Panc1 (cell line): ENCODE measurements around the gene PARM1. TPM values are rescaled to one million over a fixed set of nuclear protein-coding genes. Genes with fewer than 3 reads are reported as not detected.

Experiments
- ATAC-seq: fragments of 200-7000 bp; cut with Tn5 transposase; 2 replicates; pipeline ENCODE4 v1.9.1; 2020; ENCODE audit warnings: mild to moderate bottlenecking, moderate library complexity
- BruUV-seq: library from RNA; stranded (reverse); fragments of 400-500 nt; replicated peaks from 2 replicates; lab custom pipeline; 2021; lab: Mats Ljungman, UMichigan
- CTCF ChIA-PET: fragments of 300-600 bp; sonication (Branson Sonifier 250); formaldehyde crosslinking; loops from one replicate; lab custom pipeline; 2022; ENCODE audit warnings: antibody characterized with exemption; lab: Charles Lee
- POLR2A ChIA-PET: fragments of 300-600 bp; sonication (Branson Sonifier 250); formaldehyde crosslinking; loops from one replicate; lab custom pipeline; 2022; ENCODE audit warnings: antibody characterized with exemption; lab: Charles Lee
- DNase-seq: peaks from one replicate; pipeline ENCODE4 v3.0.0-alpha.2; 2010; ENCODE audit warnings: low read depth, low spot score
- H3K27ac ChIP-seq: 2 replicates; pipeline ENCODE4 v1.5.1; 2011; ENCODE audit warnings: mild to moderate bottlenecking, low read length, inconsistent platforms
- H3K27me3 ChIP-seq: fragments of 200-500 bp; sonication (Bioruptor generic); 2 replicates; pipeline ENCODE4 v1.6.0; 2014; ENCODE audit warnings: low read length, inconsistent platforms; ENCODE audit not compliant: control insufficient read depth, insufficient read depth
- H3K36me3 ChIP-seq: fragments of 200-500 bp; sonication (Bioruptor generic); 2 replicates; pipeline ENCODE4 v1.5.1; 2014; ENCODE audit warnings: inconsistent platforms, mild to moderate bottlenecking, low read length, moderate library complexity; ENCODE audit not compliant: control insufficient read depth, insufficient read depth
- H3K4me1 ChIP-seq: 2 replicates; pipeline ENCODE4 v1.5.1; 2011; ENCODE audit warnings: inconsistent platforms, mild to moderate bottlenecking, low read length, moderate library complexity; ENCODE audit not compliant: control insufficient read depth, insufficient read depth
- H3K4me3 ChIP-seq, 2 experiments: 2 replicates each; pipeline ENCODE4 v1.5.1; 2011 to 2012; ENCODE audit warnings: low read depth in 2 of 2, low read length in 2 of 2, mild to moderate bottlenecking in 2 of 2, inconsistent platforms in 1 of 2, moderate library complexity in 1 of 2
- H3K9me3 ChIP-seq: fragments of 200-500 bp; sonication (Bioruptor generic); 2 replicates; pipeline ENCODE4 v1.5.1; 2014; ENCODE audit warnings: low read depth, mild to moderate bottlenecking, inconsistent platforms, low read length, moderate library complexity; ENCODE audit not compliant: control insufficient read depth, insufficient read depth
- CTCF ChIP-seq: fragments of 450-650 bp; IDR thresholded peaks from 2 replicates; pipeline ENCODE4 v1.5.1; 2017; ENCODE audit warnings: mild to moderate bottlenecking
- POLR2AphosphoS5 ChIP-seq: IDR thresholded peaks from 2 replicates; pipeline ENCODE4 v1.6.1; 2012; ENCODE audit warnings: mild to moderate bottlenecking, low read depth, low read length, moderate library complexity
- REST ChIP-seq, 2 experiments: IDR thresholded peaks; 2 replicates each; pipeline ENCODE4 v1.6.1; 2011 to 2012; ENCODE audit warnings: low read depth in 2 of 2, control low read depth in 1 of 2, low read length in 1 of 2, mild to moderate bottlenecking in 1 of 2, moderate library complexity in 1 of 2; ENCODE audit not compliant: insufficient read depth in 1 of 2
- SIN3A ChIP-seq: IDR thresholded peaks from 2 replicates; pipeline ENCODE4 v1.6.1; 2012; ENCODE audit warnings: low read depth, mild to moderate bottlenecking, low read length, moderate library complexity, borderline replicate concordance; ENCODE audit not compliant: insufficient read depth
- TCF7L2 ChIP-seq: IDR thresholded peaks from 2 replicates; pipeline ENCODE4 v1.6.1; 2011; ENCODE audit warnings: mild to moderate bottlenecking, low read depth, low read length, inconsistent platforms
- in situ Hi-C: cut with HindIII; loops from 2 replicates; pipeline ENCODE4 v1.10.0; 2016; ENCODE audit warnings: low sequenced_read_pairs, low pct_unique_long_range_greater_than_20kb
- intact Hi-C: fragments of 100-400 bp; cut with micrococcal nuclease; formaldehyde crosslinking; loops from one replicate; pipeline ENCODE4 v1.10.0; 2022; ENCODE audit not compliant: unreplicated experiment
- total RNA-seq: library from RNA; stranded (reverse); gene quantifications from one replicate; pipeline ENCODE4 v1.2.1, GENCODE V29; 2021; ENCODE audit not compliant: unreplicated experiment

Gene PARM1
- total RNA-seq, 1 experiment from 2014 or later: 0.21 TPM

GRCh38 chr4:75011131-75011795 lies 78.3 kb downstream of the PARM1 start:
- Histone ChIP-seq H3K4me3 (no peak overlapping the region), H3K9me3 (no peaks in the 10 kb centered on the region), H3K36me3 (no peaks in the 10 kb centered on the region), H3K4me1 (no peaks in the 10 kb centered on the region), H3K27me3 (no peaks in the 10 kb centered on the region), H3K27ac (no peak overlapping the region)
- POLR2A ChIA-PET: no interaction called here
- DNase-seq: no peak
- intact Hi-C loops: no loop called here
- TF ChIP-seq REST (IDR thresholded peaks at IDR 0.05; ENCODE audit: insufficient read depth in 1 of 2, low read depth in 2 of 2, low read length in 1 of 2) (no peak), CTCF (no peak), TCF7L2 (no peak), POLR2AphosphoS5 (no peak), SIN3A (no peak)
- BruUV-seq: no TSS peak
- CTCF ChIA-PET: no interaction called here
- ATAC-seq: no peak
- in situ Hi-C loops: no loop called here

- Histone ChIP-seq H3K9me3 (no peaks in the 10 kb centered on the region), H3K36me3 (no peaks in the 10 kb centered on the region), H3K27ac (no peak overlapping the region), H3K27me3 (no peaks in the 10 kb centered on the region), H3K4me1 (no peaks in the 10 kb centered on the region), H3K4me3 (no peak overlapping the region)
- CTCF ChIA-PET: no interaction called here
- POLR2A ChIA-PET: no interaction called here
- TF ChIP-seq REST (IDR thresholded peaks at IDR 0.05; ENCODE audit: insufficient read depth in 1 of 2, low read depth in 2 of 2, low read length in 1 of 2) (no peak), POLR2AphosphoS5 (no peak), CTCF (no peak), SIN3A (no peak), TCF7L2 (no peak)
- ATAC-seq: no peak
- no peak for DNase-seq
- intact Hi-C loops: no loop called here
- no TSS peak for BruUV-seq
- in situ Hi-C loops: no loop called here
Measured at GRCh38 chr4:75015627-75016026, 82.7 kb downstream of the PARM1 start.
